ENCODE data around the gene ENDOV.

Gene ENDOV

DNA sequence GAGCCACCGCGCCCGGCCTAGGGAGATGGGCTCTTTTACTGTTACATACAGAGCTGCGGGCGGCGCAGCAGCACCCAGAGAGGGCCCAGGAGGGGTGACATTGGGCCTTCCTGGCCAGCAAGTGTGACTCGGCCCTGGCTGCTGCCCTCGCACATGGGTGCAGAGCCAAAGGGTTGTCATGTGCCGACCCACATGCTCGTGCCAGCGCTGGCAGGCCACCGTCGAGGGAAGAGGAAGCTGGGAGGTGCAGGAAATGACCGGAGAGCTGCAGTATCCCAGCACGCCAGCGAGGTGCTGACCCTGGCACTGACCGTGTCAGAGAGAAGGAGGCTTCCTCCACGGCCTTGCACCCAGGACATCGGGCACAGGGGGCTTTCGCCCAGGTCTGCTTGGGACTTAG, 8.0 kb downstream of the ENDOV start:
- Histone ChIP-seq H3K27ac (no peak overlapping the region), H3K4me3 (no peak overlapping the region)
- TF ChIP-seq, protein P1, sequence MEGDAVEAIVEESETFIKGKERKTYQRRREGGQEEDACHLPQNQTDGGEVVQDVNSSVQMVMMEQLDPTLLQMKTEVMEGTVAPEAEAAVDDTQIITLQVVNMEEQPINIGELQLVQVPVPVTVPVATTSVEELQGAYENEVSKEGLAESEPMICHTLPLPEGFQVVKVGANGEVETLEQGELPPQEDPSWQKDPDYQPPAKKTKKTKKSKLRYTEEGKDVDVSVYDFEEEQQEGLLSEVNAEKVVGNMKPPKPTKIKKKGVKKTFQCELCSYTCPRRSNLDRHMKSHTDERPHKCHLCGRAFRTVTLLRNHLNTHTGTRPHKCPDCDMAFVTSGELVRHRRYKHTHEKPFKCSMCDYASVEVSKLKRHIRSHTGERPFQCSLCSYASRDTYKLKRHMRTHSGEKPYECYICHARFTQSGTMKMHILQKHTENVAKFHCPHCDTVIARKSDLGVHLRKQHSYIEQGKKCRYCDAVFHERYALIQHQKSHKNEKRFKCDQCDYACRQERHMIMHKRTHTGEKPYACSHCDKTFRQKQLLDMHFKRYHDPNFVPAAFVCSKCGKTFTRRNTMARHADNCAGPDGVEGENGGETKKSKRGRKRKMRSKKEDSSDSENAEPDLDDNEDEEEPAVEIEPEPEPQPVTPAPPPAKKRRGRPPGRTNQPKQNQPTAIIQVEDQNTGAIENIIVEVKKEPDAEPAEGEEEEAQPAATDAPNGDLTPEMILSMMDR (IDR thresholded peaks at IDR 0.05), result no peak
- DNase-seq (ENCODE audit: low spot score), result no peak

DNA sequence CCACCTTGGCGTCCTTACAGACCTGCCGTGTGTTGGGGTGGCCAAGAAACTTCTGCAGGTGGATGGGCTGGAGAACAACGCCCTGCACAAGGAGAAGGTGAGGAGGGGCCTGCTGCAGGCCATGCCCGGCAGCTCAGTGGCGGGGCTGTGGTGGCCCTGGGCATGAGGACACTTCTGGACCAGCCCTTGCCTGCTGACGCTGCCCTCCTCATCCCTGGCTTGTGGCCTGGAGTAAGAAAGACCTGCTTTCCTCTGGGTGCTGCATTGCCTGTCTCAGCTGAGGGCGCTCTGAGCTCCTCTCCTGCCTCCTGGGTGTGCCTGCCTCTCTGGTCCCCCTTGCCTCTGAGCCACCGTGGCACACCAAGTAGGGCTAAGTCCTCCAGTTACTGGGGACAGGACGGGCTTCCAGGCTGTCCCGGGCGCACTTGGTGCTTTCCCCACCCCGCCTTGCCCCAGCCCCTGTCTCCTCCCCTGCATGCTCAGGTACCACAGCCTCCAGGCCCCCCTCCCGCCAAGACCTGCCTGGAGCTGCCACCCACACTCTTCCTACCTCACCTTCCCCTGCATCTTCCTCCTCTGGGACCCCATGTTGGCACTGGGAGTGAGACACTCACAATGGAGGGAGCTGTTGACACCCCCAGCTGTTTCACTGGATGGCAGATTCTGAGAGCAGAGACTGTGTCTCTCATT, 8.7 kb downstream of the ENDOV start:
- Histone ChIP-seq H3K27ac (no peak overlapping the region), H3K4me3 (no peak overlapping the region)
- DNase-seq (ENCODE audit: low spot score), result no peak
- TF ChIP-seq, protein P1 (IDR thresholded peaks at IDR 0.05), result no peak

DNA sequence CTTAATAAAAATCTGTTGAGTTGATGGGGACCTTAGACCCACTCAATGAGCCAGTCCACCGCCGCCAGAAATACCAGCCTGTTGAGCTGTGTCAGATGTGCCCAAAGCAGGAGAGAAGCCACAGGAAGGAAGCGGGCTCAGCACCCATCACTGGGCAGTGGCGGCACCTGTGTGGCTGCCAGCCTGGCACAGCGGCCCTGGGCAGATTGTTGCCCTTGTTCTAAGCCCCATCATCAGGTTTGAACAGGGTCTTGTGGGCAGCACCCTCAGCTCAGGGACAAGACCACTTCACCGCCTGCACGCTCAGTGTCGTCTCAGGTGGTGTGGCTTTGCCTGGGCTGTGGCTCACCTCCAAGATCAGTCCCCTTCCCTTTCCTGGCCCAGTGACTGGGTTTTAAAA, 9.3 kb downstream of the ENDOV start:
- no peak overlapping the region for H3K4me3 ChIP-seq
- no peak for DNase-seq (ENCODE audit: low spot score)
- TF ChIP-seq, protein P1 (IDR thresholded peaks at IDR 0.05), result no peak
- H3K27ac ChIP-seq, result no peak overlapping the region

DNA sequence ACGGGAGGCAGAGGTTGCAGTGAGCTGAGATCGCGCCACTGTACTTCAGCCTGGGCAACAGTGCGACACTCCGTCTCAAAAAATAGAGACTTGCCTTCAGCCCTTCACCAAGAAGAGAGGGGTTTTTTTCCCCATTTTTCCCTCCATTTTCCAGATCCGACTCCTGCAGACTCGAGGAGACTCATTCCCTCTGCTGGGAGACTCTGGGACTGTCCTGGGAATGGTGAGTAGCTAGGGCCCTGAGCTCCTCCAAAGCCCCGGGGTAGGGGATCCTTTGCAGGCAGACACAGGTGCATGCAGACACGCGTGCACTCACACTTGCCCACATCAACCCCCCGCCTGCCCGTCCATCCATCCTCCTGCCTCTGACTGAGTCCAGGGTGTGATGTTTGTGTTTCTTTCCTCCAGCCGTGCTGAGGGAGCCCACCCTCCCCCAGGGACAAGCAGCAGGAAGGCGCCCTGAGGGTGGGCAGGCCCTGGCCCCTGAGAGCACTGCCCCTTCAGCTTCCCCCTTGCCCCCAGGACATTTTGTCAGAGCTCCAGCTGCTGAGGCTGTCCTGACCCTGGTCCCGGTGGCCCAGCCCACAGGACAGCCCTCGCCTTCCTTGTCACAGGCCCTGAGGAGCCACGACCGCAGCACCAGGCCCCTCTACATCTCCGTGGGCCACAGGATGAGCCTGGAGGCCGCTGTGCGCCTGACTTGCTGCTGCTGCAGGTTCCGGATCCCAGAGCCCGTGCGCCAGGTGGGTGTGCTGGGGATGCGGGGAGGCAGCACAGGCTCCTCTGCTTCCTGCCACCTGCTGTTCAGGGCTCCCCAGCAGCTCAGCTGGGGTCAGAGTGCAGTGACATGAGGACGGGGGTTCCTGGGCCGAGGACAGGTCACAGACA, 10.2 kb downstream of the ENDOV start:
- TF ChIP-seq, protein P1 (IDR thresholded peaks at IDR 0.05), result no peak
- Histone ChIP-seq H3K27ac (no peak overlapping the region), H3K4me3 (no peak overlapping the region)
- DNase-seq (ENCODE audit: low spot score), result no peak

DNA sequence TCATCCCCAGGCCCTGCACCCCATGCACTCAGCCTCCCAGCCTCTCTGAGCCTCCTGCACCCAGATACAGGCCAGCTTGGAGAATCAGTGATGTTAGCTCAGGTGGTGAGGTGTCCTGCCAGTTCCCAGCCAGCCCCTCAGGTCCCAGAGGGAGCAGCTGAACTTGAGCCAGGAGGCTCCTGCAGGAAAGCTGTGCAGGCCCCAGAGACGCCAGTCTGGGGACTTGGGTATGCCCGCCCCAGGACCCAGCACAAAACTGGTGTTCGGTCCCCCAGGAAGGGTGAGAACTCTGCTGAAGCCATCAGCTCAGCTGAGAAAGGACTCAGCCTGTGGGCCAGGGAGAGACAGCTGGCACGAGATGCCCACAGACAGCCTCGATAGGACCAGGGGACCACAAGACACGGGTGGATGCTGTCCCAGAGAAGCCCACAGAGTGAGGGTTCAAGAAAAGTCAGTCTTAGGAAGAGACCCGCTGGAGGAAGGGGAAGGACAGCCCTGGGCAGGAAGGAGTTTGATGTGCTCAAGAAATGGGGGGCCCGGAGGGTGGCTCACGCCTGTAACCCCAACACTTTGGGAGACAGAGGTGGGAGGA, 11.0 kb downstream of the ENDOV start:
- TF ChIP-seq, protein P1 (IDR thresholded peaks at IDR 0.05), result no peak
- no peak for DNase-seq (ENCODE audit: low spot score)

DNA sequence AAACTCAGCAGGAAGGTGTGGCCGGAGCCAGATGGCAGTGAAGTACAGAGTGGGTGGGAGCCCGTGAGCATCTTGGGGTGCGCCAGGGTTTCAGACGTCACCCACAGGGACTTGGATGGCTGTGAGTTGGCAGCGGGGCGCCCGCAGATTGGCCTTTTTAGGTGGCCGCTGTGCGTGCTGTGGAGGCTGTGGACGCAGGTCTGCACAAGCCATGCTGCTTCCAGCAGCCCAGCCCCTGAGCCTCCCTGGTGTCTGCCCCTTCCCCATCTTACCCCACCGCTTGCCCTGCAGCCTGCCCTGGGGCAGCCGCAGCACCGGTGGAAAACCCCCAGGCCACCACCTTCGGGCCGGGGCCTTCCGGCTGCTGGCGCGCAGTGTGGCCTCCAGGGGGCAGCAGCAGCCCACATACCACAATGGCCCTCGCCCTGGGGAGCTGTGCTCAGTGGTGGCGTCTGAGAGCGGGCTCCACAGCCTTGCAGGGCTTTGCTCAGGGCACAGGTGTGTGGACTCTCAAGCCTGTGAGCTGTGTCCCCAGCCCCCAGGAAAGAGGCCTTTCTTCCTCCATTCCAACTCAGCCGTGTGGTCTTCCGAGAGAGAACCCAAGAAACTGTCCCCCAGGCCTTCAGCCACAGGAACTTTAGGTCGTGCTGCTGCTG, 11.8 kb downstream of the ENDOV start:
- Histone ChIP-seq H3K4me3 (no peak overlapping the region), H3K27ac (no peak overlapping the region)
- TF ChIP-seq, protein P1 (IDR thresholded peaks at IDR 0.05), result peak; percentile 95
- no peak for DNase-seq (ENCODE audit: low spot score)

More for the DNA sequence above, 11.0 kb downstream of the ENDOV start:
- H3K27ac ChIP-seq, result no peak overlapping the region
- H3K4me3 ChIP-seq, result no peak overlapping the region
